GM12892 (cell line): ENCODE measurements around the gene RAMAC. TPM values are rescaled to one million over a fixed set of nuclear protein-coding genes. Genes with fewer than 3 reads are reported as not detected.
"Not testable (repeated sequence)": the region's sequence is repeated elsewhere in the genome, so short reads cannot be mapped to it uniquely, and the experiment has no call there.

Source experiments
- DNase-seq: peaks from one replicate; pipeline ENCODE4 v3.0.0; 2011; ENCODE audit not compliant: insufficient read length
- FAIRE-seq: peaks from 2 replicates; lab custom pipeline; 2011; peaks lifted over from hg19 to GRCh38; lab: Jason Lieb, UNC
- POLR2A ChIP-seq: IDR thresholded peaks from 2 replicates; pipeline ENCODE4 v1.6.1; 2011; ENCODE audit warnings: low read depth, low read length, control low read depth
- POLR2AphosphoS5 ChIP-seq: IDR thresholded peaks from 2 replicates; pipeline ENCODE4 v1.6.1; 2011; ENCODE audit warnings: low read depth, low read length, control low read depth
- TAF1 ChIP-seq: IDR thresholded peaks from 2 replicates; pipeline ENCODE4 v1.6.1; 2011; ENCODE audit warnings: low read depth, mild to moderate bottlenecking, control low read depth, low read length, borderline replicate concordance
- polyA plus RNA-seq: library from polyadenylated mRNA; unstranded; fragments of >200 nt; gene quantifications from one replicate; pipeline ENCODE4 v1.2.1, GENCODE V29; 2012; ENCODE audit warnings: missing spikeins, inconsistent platforms; ENCODE audit not compliant: missing spikeins

Gene RAMAC
- 36.5 TPM for polyA plus RNA-seq

DNA sequence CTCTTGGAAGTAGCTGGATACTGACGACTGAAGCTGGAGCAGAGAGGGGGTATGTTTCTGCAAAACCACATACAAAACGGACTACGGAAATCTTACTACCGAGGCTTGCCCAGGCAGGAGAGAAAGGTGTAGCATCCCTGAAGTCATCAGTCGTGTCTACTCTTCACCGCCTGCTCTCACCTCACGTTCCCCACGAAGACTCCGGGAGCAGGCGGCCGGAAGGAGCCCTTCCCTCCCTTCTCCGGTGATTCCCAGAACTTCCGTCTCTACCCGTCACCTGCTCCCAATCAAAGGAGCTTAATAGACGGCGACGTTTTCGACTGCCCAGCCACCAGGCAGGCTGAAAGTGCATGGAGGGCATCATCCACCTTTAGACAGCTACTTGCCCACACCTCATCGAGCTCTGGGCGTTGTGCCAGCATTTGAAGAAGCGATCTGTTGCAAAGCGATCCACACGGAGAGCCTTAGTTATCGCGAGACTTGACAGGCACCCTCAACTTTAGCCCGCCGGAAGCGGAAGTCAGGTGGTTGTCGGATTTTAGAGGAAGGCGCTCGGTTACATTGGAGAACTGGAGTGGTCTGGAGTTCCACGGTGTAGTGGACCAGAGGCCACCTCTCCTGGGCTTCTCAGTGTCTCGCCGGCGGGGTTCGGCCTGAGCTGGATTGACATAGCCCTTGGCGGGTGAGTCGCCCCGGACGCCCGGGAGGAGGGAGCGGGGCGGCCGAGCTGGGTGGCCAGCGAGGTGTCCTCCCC lies at the start of gene RAMAC:
Gene RAMAC (plus strand): TSS at position 523 of the 754 bp plus-strand sequence. CDS start 2,809 bp downstream, outside the sequence.
- DNase-seq (peak; percentile 72), FAIRE-seq (peak; percentile 100)
- TF ChIP-seq TAF1 (no peak), POLR2AphosphoS5 (peak; percentile 81), POLR2A (peak; percentile 87)

GRCh38 chr15:82936966-82937711 lies 48.9 kb upstream of the RAMAC start:
- FAIRE-seq (no peak), DNase-seq (no peak)
- no peak for TF ChIP-seq POLR2A

DNA sequence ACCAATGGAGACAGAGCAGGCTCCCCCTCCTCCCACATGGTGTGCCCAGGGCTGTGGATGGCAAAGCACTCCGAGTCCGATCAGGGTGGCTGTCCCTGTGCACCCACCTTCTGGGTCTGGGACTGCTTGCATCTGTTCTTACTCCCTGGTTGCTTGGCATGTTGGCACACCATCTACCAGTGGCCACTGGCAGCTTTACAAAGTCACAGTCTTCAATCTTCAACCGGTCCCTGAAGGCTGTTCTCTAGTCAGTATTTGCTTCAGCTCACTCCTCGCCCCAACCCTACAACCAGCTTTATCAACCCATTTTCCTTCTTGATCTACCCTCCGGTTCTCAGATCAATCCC lies 48.3 kb upstream of the RAMAC start:
- TF ChIP-seq POLR2A (no peak), POLR2AphosphoS5 (no peak), TAF1 (no peak)
- no peak for FAIRE-seq

DNA sequence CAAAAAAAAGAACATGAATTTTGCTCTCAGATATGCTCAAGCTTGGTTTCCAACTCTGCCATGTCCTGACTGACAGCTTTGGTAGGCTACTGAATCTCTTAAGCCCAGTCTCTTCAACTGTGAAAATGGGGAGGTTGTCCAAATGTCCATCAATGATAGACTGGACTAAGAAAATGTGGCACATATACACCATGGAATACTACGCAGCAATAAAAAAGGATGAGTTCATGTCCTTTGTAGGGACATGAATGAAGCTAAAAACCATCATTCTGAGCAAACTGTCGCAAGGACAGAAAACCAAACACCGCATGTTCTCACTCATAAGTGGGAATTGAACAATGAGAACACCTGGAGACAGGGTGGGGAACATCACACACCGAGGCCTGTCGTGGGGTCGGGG lies 46.3 kb upstream of the RAMAC start:
- not testable (repeated sequence) for DNase-seq, FAIRE-seq

More for the DNA sequence above, 48.3 kb upstream of the RAMAC start:
- no peak for DNase-seq

DNA sequence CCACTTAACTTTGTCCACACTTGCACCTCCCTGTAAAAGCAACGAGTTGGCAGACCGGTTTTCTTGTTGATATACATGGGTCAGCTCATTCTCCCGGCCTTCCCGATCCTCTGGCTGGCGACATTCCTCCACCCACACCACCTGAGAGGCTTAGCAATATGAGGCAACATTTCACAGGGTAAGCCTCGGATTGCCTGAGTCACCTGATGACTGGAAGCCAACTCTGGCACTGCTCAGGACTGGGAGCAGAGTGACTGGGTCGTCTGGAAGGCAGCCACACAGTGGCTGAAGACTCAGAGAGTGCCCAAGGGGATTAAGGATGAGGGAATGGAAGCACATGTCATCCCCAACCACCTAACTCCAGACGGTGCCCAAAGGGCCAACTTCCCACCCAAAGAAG lies 43.3 kb upstream of the RAMAC start:
- FAIRE-seq = no peak
- no peak for TF ChIP-seq POLR2AphosphoS5
- no peak for TF ChIP-seq POLR2A
- TF ChIP-seq TAF1 = no peak
- DNase-seq = no peak

- TF ChIP-seq POLR2A (no peak), POLR2AphosphoS5 (no peak), TAF1 (no peak)
- FAIRE-seq (no peak), DNase-seq (no peak)
These were observed 42.8 kb upstream of the RAMAC start for GRCh38 chr15:82943176-82943575.

- FAIRE-seq (no peak), DNase-seq (no peak)
- TF ChIP-seq POLR2A (no peak), TAF1 (no peak), POLR2AphosphoS5 (no peak)
These were observed 42.0 kb upstream of the RAMAC start for GRCh38 chr15:82944056-82944455.

DNA sequence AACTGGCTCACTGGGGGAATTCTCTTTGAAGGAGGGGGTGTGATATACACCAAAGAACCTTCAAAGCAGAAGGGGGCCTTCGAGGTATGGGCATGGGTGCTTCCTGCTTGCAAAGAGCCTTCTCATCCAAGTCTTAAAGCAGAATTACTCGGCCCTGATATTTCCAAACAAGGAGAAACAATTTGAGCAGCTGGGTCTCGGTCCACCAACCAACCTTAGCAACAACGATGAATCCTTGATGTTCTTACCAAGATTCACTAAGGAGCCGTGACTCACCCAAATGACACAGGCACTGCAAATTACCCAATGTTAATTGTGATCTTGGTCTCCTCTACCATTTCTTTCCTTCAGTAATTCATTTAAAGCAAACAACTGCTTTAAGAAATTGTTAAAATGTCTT lies 41.2 kb upstream of the RAMAC start:
- TF ChIP-seq POLR2AphosphoS5 (no peak), TAF1 (no peak), POLR2A (no peak)
- FAIRE-seq (no peak), DNase-seq (no peak)

- FAIRE-seq = no peak
- no peak for DNase-seq
- TF ChIP-seq TAF1 = no peak
- no peak for TF ChIP-seq POLR2A
- no peak for TF ChIP-seq POLR2AphosphoS5
These were observed 40.7 kb upstream of the RAMAC start for GRCh38 chr15:82945326-82945725.

DNA sequence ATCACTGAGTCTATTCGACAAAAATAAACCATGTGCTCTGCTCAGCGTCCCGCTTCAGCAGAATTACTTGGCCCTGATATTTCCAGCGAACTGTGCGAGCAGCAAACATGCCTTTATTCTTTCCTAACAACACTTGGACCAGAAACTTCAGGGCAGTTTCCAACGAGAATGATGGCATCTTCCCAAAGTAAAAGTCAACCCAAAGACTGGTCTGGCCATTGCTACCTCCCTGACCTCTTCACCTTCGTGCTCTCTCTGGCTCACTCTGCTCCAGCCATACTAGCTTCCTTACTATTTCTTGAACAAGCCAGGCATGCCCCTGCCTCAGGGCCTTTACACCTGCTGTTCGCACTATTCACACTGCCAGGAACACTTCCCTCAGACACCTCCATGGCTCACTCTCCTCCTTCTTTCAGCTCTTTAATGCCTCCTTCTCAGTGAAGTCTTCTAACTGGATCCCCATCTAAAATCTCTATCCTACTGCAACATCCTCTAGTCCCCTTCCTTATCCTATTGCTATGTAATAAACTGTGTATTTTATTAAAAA lies 39.8 kb upstream of the RAMAC start:
- DNase-seq = no peak
- TF ChIP-seq POLR2A (no peak), POLR2AphosphoS5 (no peak), TAF1 (no peak)
- no peak for FAIRE-seq

DNA sequence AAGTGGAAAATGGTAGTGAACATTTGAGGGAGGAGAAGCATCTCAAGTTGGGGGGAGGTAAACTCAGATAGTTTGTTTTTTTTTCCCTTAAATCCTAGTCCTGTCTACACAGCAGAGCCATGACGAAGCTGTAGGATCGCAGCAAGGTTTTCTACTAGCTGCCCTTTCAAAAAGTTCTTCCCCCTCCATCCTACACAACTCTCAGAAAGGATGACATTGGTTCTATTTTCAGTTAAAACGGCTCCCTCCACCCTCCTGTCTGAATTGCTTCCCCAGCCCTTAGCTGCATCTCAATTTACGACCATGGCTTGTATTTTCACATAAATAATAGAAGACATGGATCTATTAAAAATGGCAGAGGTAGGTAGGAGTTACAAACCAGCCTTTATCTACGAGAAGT lies 35.7 kb upstream of the RAMAC start:
- DNase-seq (no peak), FAIRE-seq (peak; percentile 27)
- TF ChIP-seq POLR2AphosphoS5 = no peak
- TF ChIP-seq POLR2A = no peak
- TF ChIP-seq TAF1 = no peak

- FAIRE-seq = peak; percentile 73
- no peak for TF ChIP-seq POLR2A
- TF ChIP-seq POLR2AphosphoS5 = no peak
- no peak for TF ChIP-seq TAF1
- DNase-seq = no peak
These were observed 35.2 kb upstream of the RAMAC start for GRCh38 chr15:82950746-82951370.
